A549 treated with Hydrocortisone at 1 μM for 4 hours (cell line): ENCODE measurements around the gene WFDC8. TPM values are rescaled to one million over a fixed set of nuclear protein-coding genes. Genes with fewer than 3 reads are reported as not detected.

Experiments
- total RNA-seq: library from RNA; stranded (reverse); fragments of 200-300 nt; extraction: Qiagen RNA extraction; gene quantifications from 5 replicates; pipeline ENCODE4 v1.2.3, GENCODE V29; 2022

Gene WFDC8
- not detected in 5 replicates for total RNA-seq

DNA sequence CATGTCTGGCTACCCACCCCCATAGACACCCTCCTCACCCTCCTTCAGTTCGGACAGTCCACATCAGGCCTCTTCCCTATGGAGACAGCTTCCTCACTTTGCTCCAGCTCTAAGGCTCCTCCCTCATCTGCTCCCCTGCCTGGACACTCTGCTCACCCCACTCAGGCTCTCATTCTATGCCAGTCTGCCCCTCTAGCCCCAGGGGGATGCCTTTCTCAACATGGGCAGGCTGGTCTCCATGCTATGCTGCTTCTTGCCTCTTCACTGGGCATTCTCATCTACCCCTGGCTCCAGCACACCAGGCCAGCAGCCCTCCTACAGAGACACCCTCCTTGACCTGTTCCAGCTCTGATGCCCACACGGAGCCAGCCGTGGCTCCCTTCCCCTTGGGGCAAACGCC is at the start of gene WFDC8:
Gene WFDC8 (minus strand): TSS at position 101 of the 400 bp plus-strand sequence. CDS start 37 bp downstream, at position 64.

DNA sequence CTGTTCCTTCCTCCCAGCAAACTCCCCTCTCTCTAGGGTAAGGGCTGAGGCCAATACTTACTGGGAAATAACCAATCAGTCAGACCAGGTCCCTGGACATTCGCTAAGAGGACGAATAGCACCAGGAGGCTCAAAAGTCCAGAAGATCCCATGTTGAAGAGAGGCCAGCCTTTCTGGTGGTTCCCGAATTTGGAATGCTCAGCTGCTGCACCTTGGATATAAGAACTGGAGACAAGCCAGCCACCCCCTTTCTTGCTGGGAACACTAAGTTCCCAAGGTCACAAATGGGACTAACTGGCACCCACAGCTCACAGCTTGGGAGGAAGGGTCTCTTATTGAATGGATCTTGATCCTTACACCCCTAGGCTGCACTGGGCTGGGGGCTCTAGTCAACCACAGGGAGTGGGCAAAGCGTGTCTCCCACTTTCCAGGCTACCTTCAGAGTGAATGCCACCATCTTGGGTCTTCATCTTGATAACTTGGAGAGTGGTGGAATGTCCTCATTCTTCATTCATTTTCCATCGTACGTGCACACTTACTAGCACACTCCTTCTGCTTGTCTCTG is 31.8 kb downstream of the WFDC8 start, which contains the start of gene EPPIN:
Gene EPPIN (minus strand): TSS at position 196 of the 565 bp plus-strand sequence. CDS start 44 bp downstream, at position 152.

DNA sequence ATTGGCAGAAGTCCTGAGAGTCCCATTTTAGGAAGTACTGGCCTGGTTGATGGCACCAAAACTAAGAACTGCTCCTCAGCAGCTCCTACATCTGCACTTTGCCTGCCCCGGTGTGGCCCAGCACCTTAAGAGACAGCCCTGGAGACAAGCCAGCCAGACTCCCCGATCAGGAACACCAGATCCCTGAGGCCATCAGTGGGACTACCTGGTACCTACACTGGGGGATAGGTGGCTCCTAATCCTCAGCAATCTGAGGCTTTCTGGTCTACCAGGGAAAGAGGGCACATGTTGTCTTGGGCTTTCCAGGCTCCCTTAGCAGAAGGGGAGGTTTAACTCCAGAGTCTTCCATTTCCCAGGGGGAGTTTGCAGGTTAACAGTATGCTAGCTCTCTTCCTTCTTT is 39.7 kb downstream of the WFDC8 start, which contains the start of gene WFDC6:
Gene WFDC6 (minus strand): TSS at position 101 of the 400 bp plus-strand sequence. CDS start 75 bp downstream, at position 26.

DNA sequence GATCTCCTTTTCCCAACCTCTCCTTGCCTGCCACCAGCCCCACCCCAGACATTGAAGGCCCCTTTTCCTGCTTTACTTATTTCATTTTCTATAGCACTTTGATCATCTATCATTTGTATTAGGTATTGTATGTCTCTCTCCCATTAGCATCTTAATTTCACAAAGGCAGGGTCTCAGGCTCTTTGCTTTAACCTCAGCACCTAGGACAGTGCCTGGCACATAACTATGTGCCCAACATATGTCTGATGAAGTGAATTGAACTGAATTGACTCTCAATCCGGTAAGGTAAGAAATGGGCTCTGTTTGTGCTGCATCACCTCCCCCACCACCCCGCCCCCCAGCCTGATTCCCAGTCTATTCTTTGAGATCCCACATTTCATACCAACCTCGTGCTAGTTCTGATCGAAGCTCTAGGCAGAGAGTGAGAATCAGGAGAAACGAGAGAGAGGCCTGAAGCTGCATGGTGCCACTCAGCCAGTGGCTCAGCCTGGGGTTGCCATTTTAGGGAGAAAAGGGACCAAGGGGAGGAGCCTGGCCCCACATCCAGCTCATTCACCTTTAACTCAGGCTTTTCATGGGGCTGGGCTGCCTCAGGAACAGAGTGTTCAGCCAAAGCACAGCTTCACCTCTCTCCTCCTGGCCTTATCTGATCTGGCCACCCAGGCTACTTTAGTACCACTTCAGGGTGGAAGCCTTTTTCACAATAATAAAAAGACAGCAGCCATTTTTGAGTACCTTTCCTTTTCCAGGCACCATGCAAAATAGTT is 63.8 kb downstream of the WFDC8 start, which contains the start of gene SPINT3:
Gene SPINT3 (minus strand): TSS at position 476 of the 767 bp plus-strand sequence. CDS start 14 bp downstream, at position 462.

Other genes starting within 250 kb of the WFDC8 start
- 98.7 to 125 TPM (median 105 TPM) in 5 replicates for gene SDC4, start 230.9 kb downstream of the WFDC8 start, total RNA-seq
- gene SYS1, start 216.1 kb downstream of the WFDC8 start, total RNA-seq: 29.7 to 33.4 TPM (median 30.1 TPM) in 5 replicates
- gene TP53TG5, start 201.0 kb downstream of the WFDC8 start, total RNA-seq: not detected in 5 replicates
- 22.6 to 30.1 TPM (median 25.2 TPM) in 5 replicates for gene DBNDD2, start 171.0 kb downstream of the WFDC8 start, total RNA-seq
- 90.4 to 103 TPM (median 99.0 TPM) in 5 replicates for gene PIGT, start 163.1 kb downstream of the WFDC8 start, total RNA-seq
- gene WFDC2, start 109.5 kb downstream of the WFDC8 start, total RNA-seq: 0.35 TPM in 1 of 5 replicates, not detected in the others
- not detected in 5 replicates for gene SPINT3, start 63.7 kb downstream of the WFDC8 start, total RNA-seq
- not detected in 5 replicates for gene WFDC6, start 39.8 kb downstream of the WFDC8 start, total RNA-seq
- not detected in 5 replicates for gene EPPIN, start 31.9 kb downstream of the WFDC8 start, total RNA-seq
- gene WFDC10A, start 50.5 kb upstream of the WFDC8 start, total RNA-seq: not detected in 5 replicates
- not detected in 5 replicates for gene WFDC9, start 52.0 kb upstream of the WFDC8 start, total RNA-seq
- gene WFDC11, start 91.0 kb upstream of the WFDC8 start, total RNA-seq: not detected in 5 replicates
- gene WFDC13, start 122.8 kb upstream of the WFDC8 start, total RNA-seq: not detected in 5 replicates
- gene WFDC10B, start 125.7 kb upstream of the WFDC8 start, total RNA-seq: not detected in 5 replicates
- gene SPINT4, start 143.1 kb upstream of the WFDC8 start, total RNA-seq: not detected in 5 replicates
- gene WFDC3, start 212.6 kb upstream of the WFDC8 start, total RNA-seq: not detected in 5 replicates
- 31.5 to 37.5 TPM (median 35.1 TPM) in 5 replicates for gene DNTTIP1, start 212.7 kb upstream of the WFDC8 start, total RNA-seq
- 205 to 246 TPM (median 237 TPM) in 5 replicates for gene UBE2C, start 233.4 kb upstream of the WFDC8 start, total RNA-seq
- gene TNNC2, start 248.0 kb upstream of the WFDC8 start, total RNA-seq: 0.13 to 0.28 TPM (median 0.23 TPM) in 4 of 5 replicates, not detected in the other